ENCODE results near the gene ARFIP1. TPM values are rescaled to one million over a fixed set of nuclear protein-coding genes. Genes with fewer than 3 reads are reported as not detected.
"Not testable (repeated sequence)": the region's sequence is repeated elsewhere in the genome, so short reads cannot be mapped to it uniquely, and the experiment has no call there.

The ARFIP1 gene
- total and polyA plus RNA-seq, 4 experiments from 2014 or later: 12.5 to 16.5 (median 14.1) TPM

- Mint-ChIP-seq H3K4me3 (peak overlapping the region in 3 of 8 donors; percentile 1 to 45 (median 35)), H3K9me3 (peaks cover 0 to 14% (median 7%) of the 10 kb centered on the region in 8 donors), H3K4me1 (peaks cover 18 to 31% (median 25%) of the 10 kb centered on the region in 4 donors), H3K36me3 (peaks cover 30 to 40% of the 10 kb centered on the region in 2 donors), H3K27ac (peak overlapping the region in 3 of 7 donors; percentile 53 to 82 (median 72))
- peaks cover 14% of the 10 kb centered on the region for H3K4me1 ChIP-seq (ENCODE audit: insufficient read depth, low read length)
- DNase-seq; H3K36me3 ChIP-seq (ENCODE audit: insufficient read depth, low read length); H3K9me3 ChIP-seq (ENCODE audit: control insufficient read depth in 1 of 2, low read length in 2 of 2); H3K27me3 ChIP-seq (ENCODE audit: insufficient read depth, low read length); H3K4me3 ChIP-seq (ENCODE audit: low read length in 2 of 2); POLR2A ChIA-PET (ENCODE audit: partially characterized antibody); H3K27me3 Mint-ChIP-seq; H3K27ac ChIP-seq (ENCODE audit: low read depth, low read length): not testable (repeated sequence)
- CTCF ChIA-PET (ENCODE audit: partially characterized antibody): interaction anchor here (1.1 kb wide), 1 partner anchor 245 kb away, joined by 3 read pairs; no protein-coding TSS in a partner anchor
- intact Hi-C loops (cut with micrococcal nuclease): loop anchor here (10.0 kb wide), 2 partner anchors 475 to 805 kb away; no protein-coding TSS in a partner anchor
Measured at GRCh38 chr4:152839729-152840128, 60.0 kb downstream of the ARFIP1 start.

- no peak overlapping the region for H3K4me3 ChIP-seq (ENCODE audit: low read length in 2 of 2)
- Mint-ChIP-seq H3K27ac (no peak overlapping the region), H3K4me3 (no peak overlapping the region), H3K4me1 (peaks cover 14 to 23% (median 21%) of the 10 kb centered on the region in 4 donors), H3K9me3 (peaks cover 0 to 14% (median 7%) of the 10 kb centered on the region in 8 donors), H3K36me3 (peaks cover 10 to 22% of the 10 kb centered on the region in 2 donors), H3K27me3 (no peaks in the 10 kb centered on the region)
- no peaks in the 10 kb centered on the region for H3K27me3 ChIP-seq (ENCODE audit: insufficient read depth, low read length)
- H3K27ac ChIP-seq (ENCODE audit: low read depth, low read length): no peak overlapping the region
- CTCF ChIA-PET (ENCODE audit: partially characterized antibody): interaction anchor here (0.9 to 1.1 kb wide), 3 partner anchors 53 to 242 kb away, joined by 3 to 4 read pairs (median 3); no protein-coding TSS in a partner anchor
- H3K36me3 ChIP-seq (ENCODE audit: insufficient read depth, low read length): no peaks in the 10 kb centered on the region
- POLR2A ChIA-PET (ENCODE audit: partially characterized antibody): no interaction called here
- DNase-seq: no peak
- H3K4me1 ChIP-seq (ENCODE audit: insufficient read depth, low read length): peaks cover 14% of the 10 kb centered on the region
- intact Hi-C loops (cut with micrococcal nuclease): loop anchor here (10.0 kb wide), 2 partner anchors 471 to 801 kb away; no protein-coding TSS in a partner anchor
- H3K9me3 ChIP-seq (ENCODE audit: control insufficient read depth in 1 of 2, low read length in 2 of 2): no peaks in the 10 kb centered on the region
Measured at GRCh38 chr4:152843481-152844090, 63.8 kb downstream of the ARFIP1 start.

DNA sequence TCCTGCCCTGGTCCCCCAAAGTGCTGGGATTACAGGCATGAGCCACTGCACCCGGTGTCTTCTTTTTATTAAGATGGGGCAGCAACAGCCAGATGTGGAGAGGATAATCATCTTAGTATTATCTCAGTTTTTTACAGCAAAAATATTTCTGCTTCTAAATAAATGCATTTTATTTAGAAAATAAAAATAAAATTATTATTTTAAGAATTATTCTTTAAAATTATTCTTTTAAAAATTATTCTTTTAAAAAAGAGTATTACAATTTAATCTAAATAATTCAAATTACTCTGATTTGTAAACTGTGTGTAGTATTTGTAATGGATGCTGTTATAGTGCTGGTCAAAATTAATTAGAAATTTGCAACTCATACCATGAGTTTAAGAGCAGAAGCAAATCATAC is 67.6 kb downstream of the ARFIP1 start:
- Histone ChIP-seq H3K4me1 (ENCODE audit: insufficient read depth, low read length) (peaks cover 10% of the 10 kb centered on the region), H3K27me3 (ENCODE audit: insufficient read depth, low read length) (no peaks in the 10 kb centered on the region), H3K4me3 (ENCODE audit: low read length in 2 of 2) (no peak overlapping the region), H3K27ac (ENCODE audit: low read depth, low read length) (no peak overlapping the region), H3K9me3 (ENCODE audit: control insufficient read depth in 1 of 2, low read length in 2 of 2) (no peaks in the 10 kb centered on the region), H3K36me3 (ENCODE audit: insufficient read depth, low read length) (no peaks in the 10 kb centered on the region)
- H3K36me3 Mint-ChIP-seq: peaks cover 4 to 12% of the 10 kb centered on the region in 2 donors
- H3K27ac Mint-ChIP-seq: no peak overlapping the region
- H3K4me1 Mint-ChIP-seq: peaks cover 15 to 20% (median 17%) of the 10 kb centered on the region in 4 donors
- no peak overlapping the region for H3K4me3 Mint-ChIP-seq
- no peaks in the 10 kb centered on the region for H3K27me3 Mint-ChIP-seq
- H3K9me3 Mint-ChIP-seq: peaks cover 0 to 11% (median 6%) of the 10 kb centered on the region in 8 donors
- intact Hi-C loops (cut with micrococcal nuclease): loop anchor here (10.0 kb wide), 2 partner anchors 467 to 797 kb away; no protein-coding TSS in a partner anchor
- DNase-seq: no peak
- ChIA-PET POLR2A (ENCODE audit: partially characterized antibody) (no interaction called here), CTCF (ENCODE audit: partially characterized antibody) (interaction anchor here (0.7 to 4.3 kb wide), 18 partner anchors 8 to 1274 kb away, joined by 3 to 58 read pairs (median 4); partner anchors contain the start of genes ARFIP1 and TIGD4)

DNA sequence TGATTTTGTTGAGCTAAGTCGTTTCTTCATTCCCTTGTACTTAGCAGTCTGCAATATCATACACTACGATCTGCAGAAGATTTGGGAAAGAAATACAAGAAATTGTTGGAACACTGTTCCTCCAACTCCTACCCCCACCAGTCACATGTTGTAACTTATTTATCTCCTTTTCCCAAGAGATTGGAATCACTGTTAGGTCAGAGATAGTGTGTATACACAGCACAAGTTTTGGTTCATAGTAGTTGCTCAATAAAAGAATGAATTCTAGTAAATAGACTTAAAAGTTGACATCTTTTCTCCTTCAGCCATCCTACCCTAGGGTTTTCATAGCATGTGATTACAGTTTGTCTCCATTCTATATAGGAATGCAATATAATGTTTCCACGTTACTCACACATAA is 68.8 kb downstream of the ARFIP1 start:
- Mint-ChIP-seq H3K27me3 (no peaks in the 10 kb centered on the region), H3K4me1 (peaks cover 15 to 20% (median 17%) of the 10 kb centered on the region in 4 donors), H3K4me3 (no peak overlapping the region), H3K27ac (peak overlapping the region in 1 of 7 donors; percentile 47), H3K36me3 (peaks cover 9 to 16% of the 10 kb centered on the region in 2 donors), H3K9me3 (peaks cover 0 to 21% (median 16%) of the 10 kb centered on the region in 8 donors)
- H3K4me3 ChIP-seq (ENCODE audit: low read length in 2 of 2): no peak overlapping the region
- POLR2A ChIA-PET (ENCODE audit: partially characterized antibody): no interaction called here
- intact Hi-C loops (cut with micrococcal nuclease): loop anchor here (10.0 kb wide), 2 partner anchors 466 to 796 kb away; no protein-coding TSS in a partner anchor
- H3K36me3 ChIP-seq (ENCODE audit: insufficient read depth, low read length): no peaks in the 10 kb centered on the region
- H3K27me3 ChIP-seq (ENCODE audit: insufficient read depth, low read length): no peaks in the 10 kb centered on the region
- no peaks in the 10 kb centered on the region for H3K9me3 ChIP-seq (ENCODE audit: control insufficient read depth in 1 of 2, low read length in 2 of 2)
- no peak overlapping the region for H3K27ac ChIP-seq (ENCODE audit: low read depth, low read length)
- CTCF ChIA-PET (ENCODE audit: partially characterized antibody): interaction anchor here (0.8 to 4.3 kb wide), 9 partner anchors 9 to 281 kb away, joined by 3 to 58 read pairs (median 7); no protein-coding TSS in a partner anchor
- DNase-seq: no peak
- H3K4me1 ChIP-seq (ENCODE audit: insufficient read depth, low read length): peaks cover 10% of the 10 kb centered on the region

GRCh38 chr4:152849350-152849749 is 69.6 kb downstream of the ARFIP1 start:
- peaks cover 13 to 22% of the 10 kb centered on the region in 2 donors for H3K36me3 Mint-ChIP-seq
- no peak for DNase-seq
- CTCF ChIA-PET (ENCODE audit: partially characterized antibody): interaction anchor here (0.9 to 4.3 kb wide), 7 partner anchors 9 to 280 kb away, joined by 3 to 58 read pairs (median 8); no protein-coding TSS in a partner anchor
- no peak overlapping the region for H3K4me3 Mint-ChIP-seq
- intact Hi-C loops (cut with micrococcal nuclease): loop anchor here (10.0 kb wide), 2 partner anchors 465 to 795 kb away; no protein-coding TSS in a partner anchor
- Histone ChIP-seq H3K4me1 (ENCODE audit: insufficient read depth, low read length) (peaks cover 10% of the 10 kb centered on the region), H3K36me3 (ENCODE audit: insufficient read depth, low read length) (no peaks in the 10 kb centered on the region), H3K4me3 (ENCODE audit: low read length in 2 of 2) (no peak overlapping the region), H3K27me3 (ENCODE audit: insufficient read depth, low read length) (no peaks in the 10 kb centered on the region), H3K9me3 (ENCODE audit: control insufficient read depth in 1 of 2, low read length in 2 of 2) (no peaks in the 10 kb centered on the region), H3K27ac (ENCODE audit: low read depth, low read length) (no peak overlapping the region)
- H3K9me3 Mint-ChIP-seq: peaks cover 2 to 30% (median 22%) of the 10 kb centered on the region in 8 donors
- POLR2A ChIA-PET (ENCODE audit: partially characterized antibody): no interaction called here
- no peaks in the 10 kb centered on the region for H3K27me3 Mint-ChIP-seq
- peaks cover 15 to 20% (median 17%) of the 10 kb centered on the region in 4 donors for H3K4me1 Mint-ChIP-seq
- H3K27ac Mint-ChIP-seq: peak overlapping the region in 1 of 7 donors; percentile 25

DNA sequence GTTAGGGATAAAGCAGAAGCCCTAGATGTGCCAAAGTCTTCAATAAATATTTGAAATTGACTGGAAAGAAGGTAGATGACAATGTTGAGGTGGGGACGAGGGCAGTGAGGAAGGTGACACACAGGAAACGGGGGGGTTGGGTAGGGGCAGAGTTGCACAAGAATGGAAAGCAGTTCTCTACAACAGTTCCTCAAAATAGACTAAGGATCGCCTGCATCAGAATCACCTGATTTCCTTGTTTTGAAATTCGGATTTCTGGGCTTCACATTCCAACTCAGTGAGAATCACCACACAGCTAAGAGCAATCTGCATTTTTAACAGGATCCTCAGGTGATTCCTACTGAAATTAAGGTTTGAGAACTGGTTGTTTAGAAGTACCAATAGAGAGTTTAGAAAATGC is 70.6 kb downstream of the ARFIP1 start:
- peaks cover 3 to 34% (median 25%) of the 10 kb centered on the region in 8 donors for H3K9me3 Mint-ChIP-seq
- H3K9me3 ChIP-seq (ENCODE audit: control insufficient read depth in 1 of 2, low read length in 2 of 2): no peaks in the 10 kb centered on the region
- H3K27me3 Mint-ChIP-seq: no peaks in the 10 kb centered on the region
- H3K4me1 ChIP-seq (ENCODE audit: insufficient read depth, low read length): peaks cover 10% of the 10 kb centered on the region
- CTCF ChIA-PET (ENCODE audit: partially characterized antibody): interaction anchor here (2.7 to 4.3 kb wide), 2 partner anchors 235 to 277 kb away, joined by 13 to 32 read pairs; no protein-coding TSS in a partner anchor
- peaks cover 15 to 25% of the 10 kb centered on the region in 2 donors for H3K36me3 Mint-ChIP-seq
- H3K27me3 ChIP-seq (ENCODE audit: insufficient read depth, low read length): no peaks in the 10 kb centered on the region
- peak overlapping the region in 1 of 8 donors; percentile 5 for H3K4me3 Mint-ChIP-seq
- no peak for DNase-seq
- H3K36me3 ChIP-seq (ENCODE audit: insufficient read depth, low read length): no peaks in the 10 kb centered on the region
- peaks cover 15 to 20% (median 17%) of the 10 kb centered on the region in 4 donors for H3K4me1 Mint-ChIP-seq
- intact Hi-C loops (cut with micrococcal nuclease): no loop called here
- no peak overlapping the region for H3K4me3 ChIP-seq (ENCODE audit: low read length in 2 of 2)
- H3K27ac ChIP-seq (ENCODE audit: low read depth, low read length): no peak overlapping the region
- POLR2A ChIA-PET (ENCODE audit: partially characterized antibody): no interaction called here
- H3K27ac Mint-ChIP-seq: peak overlapping the region in 1 of 7 donors; percentile 40

DNA sequence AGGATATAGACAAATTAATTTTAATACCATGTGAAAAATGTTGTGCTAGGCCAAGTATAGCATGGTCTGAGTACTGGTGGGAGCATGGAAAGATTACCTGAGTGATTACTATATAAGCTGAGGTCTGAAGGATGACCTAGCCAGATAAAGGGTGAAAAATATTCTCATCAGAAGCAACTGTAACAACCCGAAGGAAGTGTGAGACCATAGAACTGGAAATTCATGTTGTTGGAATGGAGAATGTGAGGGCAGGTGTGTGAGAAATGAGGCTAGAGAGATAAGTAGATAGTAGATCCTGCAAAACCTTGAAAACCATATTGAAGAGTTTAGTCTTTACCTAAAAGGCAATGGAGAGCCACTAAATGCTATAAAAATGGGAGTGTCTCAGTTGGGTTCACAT is 71.5 kb downstream of the ARFIP1 start:
- H3K36me3 ChIP-seq (ENCODE audit: insufficient read depth, low read length): no peaks in the 10 kb centered on the region
- H3K27ac ChIP-seq (ENCODE audit: low read depth, low read length): no peak overlapping the region
- ChIA-PET POLR2A (ENCODE audit: partially characterized antibody) (no interaction called here), CTCF (ENCODE audit: partially characterized antibody) (interaction anchor here (2.7 kb wide), 1 partner anchor 276 kb away, joined by 13 read pairs; no protein-coding TSS in a partner anchor)
- H3K4me3 ChIP-seq (ENCODE audit: low read length in 2 of 2): no peak overlapping the region
- H3K27me3 ChIP-seq (ENCODE audit: insufficient read depth, low read length): no peaks in the 10 kb centered on the region
- no peak for DNase-seq
- Mint-ChIP-seq H3K9me3 (peaks cover 3 to 36% (median 25%) of the 10 kb centered on the region in 8 donors), H3K4me1 (peaks cover 15 to 20% (median 17%) of the 10 kb centered on the region in 4 donors), H3K27ac (no peak overlapping the region), H3K36me3 (peaks cover 15 to 29% of the 10 kb centered on the region in 2 donors), H3K27me3 (no peaks in the 10 kb centered on the region), H3K4me3 (no peak overlapping the region)
- no peaks in the 10 kb centered on the region for H3K9me3 ChIP-seq (ENCODE audit: control insufficient read depth in 1 of 2, low read length in 2 of 2)
- peaks cover 10% of the 10 kb centered on the region for H3K4me1 ChIP-seq (ENCODE audit: insufficient read depth, low read length)
- intact Hi-C loops (cut with micrococcal nuclease): no loop called here

All from CD4-positive, alpha-beta memory T cell (primary cell).